Measurements from ENCODE around the gene PES1.
"Not testable (repeated sequence)": the region's sequence is repeated elsewhere in the genome, so short reads cannot be mapped to it uniquely, and the experiment has no call there.

Gene PES1

DNA sequence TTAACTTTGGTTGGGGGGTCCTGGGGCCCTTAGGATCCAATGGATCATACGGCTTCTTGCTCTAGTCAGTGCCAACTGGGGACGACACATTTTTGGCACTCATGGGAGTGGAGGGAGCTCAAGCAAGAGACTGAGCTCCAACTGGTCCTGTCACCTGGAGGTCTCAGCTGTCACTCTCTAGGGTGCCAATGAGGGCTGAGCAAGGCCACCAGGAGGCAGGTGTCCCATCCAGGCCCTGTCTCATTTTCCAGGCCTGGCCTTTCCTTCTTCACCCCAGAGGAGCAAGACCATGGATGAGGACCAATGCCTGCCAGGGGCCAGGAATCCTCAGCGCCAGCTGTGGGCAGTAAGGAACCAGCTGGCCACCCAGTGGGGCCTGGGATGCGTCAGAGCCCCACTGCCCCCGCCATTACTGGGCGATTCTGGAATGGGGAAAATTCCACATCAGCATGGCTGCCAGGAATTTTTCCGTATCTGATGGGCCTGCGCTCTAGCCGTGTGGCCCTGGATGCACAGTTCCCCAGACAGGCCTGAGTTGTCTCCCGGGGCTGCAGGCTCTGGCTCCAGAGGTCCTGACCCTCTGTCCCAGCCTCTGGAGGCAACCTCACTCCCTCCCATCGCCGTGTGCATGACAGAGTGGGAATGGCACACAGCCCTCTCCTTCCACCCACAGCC lies 16.6 kb downstream of the PES1 start:
- no peak for DNase-seq (ENCODE audit: low read depth)

DNA sequence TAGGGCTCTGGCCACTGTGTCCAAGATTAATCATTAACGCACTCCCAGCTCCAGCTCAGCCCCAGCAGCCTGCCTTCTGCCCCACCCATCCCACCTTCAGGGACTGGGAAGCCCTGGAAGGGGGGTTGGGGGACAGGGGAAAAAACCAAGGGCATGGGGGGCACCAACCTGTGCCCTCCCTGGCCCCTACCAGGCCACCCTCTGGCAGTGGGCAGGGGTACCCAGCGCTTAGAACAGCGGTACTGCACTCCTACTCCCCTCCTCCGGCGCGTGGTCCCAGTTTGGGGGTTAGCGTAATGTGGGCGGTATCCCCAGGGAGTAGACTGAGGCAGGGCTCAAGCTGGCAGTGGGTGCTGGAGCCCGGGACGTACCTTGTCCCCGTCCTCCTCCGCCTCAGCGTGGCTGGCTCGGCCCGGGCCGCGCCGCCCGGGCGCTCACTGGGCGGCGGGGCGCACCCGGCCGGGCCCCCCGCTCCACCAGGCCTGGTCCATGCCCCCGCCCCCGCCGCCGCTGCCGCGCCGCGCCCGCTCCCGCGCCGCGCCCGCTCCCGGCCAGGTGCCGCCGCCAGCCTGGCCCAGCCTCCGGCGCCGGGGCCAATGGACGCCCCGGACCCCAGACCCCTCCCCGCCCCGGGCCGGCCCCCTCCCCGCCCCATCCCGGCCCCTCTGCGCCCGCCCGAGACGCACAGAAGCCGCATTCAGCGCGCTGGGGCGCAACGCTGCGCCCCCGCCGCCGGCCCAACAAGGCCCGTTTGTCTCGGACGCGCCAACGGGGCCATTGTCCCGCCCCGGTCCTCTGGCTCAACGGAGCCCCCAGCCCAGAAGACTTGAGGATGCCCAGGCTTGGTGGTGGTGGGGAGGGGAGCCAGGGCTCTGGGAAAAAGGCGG lies 17.4 kb downstream of the PES1 start, which contains the start of gene GAL3ST1:
TSS of gene GAL3ST1 (minus strand) at position 571 of the 887 bp plus-strand sequence. CDS start 17,273 bp downstream, outside the sequence.
- no peak for DNase-seq (ENCODE audit: low read depth)

DNA sequence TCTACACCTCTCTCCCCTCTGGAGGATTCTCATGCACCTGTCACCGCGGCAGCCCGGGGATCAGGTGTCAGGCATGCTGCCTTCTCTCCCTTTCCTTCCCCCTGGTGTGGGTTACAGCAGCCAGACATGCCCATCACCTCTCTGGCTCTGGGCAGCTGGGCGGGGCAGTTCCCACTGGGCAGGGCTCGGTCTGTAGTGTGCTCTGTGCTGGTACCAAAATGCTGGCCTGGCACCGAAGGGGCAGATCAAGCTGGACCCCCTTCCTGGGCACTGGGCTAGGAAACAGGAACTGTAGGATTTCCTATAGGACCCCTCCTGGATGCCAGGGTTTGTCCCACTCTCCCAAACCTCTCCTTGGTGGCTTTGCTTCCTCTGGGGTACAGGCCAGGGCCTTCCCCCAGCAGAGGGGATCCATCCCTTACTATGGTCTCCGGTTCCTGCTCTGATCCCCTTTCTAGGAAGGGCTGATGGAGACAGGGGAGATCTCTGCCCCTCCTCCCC lies 18.1 kb downstream of the PES1 start:
- DNase-seq (ENCODE audit: low read depth), result no peak

DNA sequence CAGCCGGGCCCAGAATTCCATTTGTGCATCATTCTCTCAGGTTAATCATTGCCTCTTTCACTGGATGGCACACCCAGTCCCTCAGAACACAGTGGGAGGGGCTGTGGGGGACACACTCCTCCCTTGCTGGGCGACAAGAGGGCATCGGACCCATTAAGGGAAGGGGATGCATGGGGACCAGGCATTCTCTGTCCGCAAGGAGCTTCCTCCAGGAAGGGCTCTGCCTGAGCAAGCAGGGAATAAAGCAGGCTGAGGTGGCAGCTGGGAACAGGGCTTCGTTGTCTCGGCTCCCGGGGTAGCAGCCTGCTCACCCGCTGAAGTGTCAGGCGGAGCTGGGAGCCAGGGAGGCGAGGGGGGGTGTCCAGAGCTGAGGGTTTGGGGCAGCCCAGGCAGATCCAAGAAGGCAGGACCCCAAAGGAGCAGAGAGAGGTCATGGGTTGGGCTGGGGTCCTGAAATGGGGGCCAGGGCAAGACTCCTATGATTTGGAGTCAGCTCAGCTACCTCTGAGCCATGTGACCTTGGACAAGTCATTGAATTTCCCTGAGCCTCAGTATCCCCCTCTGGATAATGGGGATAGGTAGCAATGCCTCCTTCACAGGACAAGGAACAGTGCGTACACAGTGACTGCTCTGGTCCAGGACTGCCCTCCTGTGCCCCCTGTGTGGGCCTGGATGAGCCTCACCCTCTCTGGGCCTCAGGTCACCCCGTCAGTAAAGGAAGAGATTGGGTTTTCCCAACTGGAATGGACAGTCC lies 18.7 kb downstream of the PES1 start:
- DNase-seq (ENCODE audit: low read depth), result no peak

DNA sequence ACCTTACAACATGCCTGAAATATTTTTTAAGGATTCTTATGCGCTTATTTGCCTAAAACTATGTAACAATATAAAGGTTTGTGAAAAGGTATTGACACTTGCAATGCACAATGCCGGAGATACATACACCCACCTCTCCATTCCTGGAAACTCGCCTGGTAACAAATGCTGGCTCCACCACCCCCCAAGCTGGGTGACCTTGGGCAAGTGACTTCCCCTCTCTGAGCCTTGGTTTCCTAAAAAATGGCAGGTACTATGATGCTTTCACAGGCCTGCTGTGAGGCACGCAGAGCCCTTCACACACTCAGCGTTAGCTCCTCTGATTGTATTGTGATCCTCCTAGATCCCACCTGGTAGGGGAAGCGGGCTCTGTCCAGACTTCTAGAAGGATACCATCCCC lies 19.5 kb downstream of the PES1 start:
- DNase-seq (ENCODE audit: low read depth), result no peak

GRCh38 chr22:30569674-30570202 lies 22.0 kb downstream of the PES1 start:
- DNase-seq (ENCODE audit: low read depth), result no peak

DNA sequence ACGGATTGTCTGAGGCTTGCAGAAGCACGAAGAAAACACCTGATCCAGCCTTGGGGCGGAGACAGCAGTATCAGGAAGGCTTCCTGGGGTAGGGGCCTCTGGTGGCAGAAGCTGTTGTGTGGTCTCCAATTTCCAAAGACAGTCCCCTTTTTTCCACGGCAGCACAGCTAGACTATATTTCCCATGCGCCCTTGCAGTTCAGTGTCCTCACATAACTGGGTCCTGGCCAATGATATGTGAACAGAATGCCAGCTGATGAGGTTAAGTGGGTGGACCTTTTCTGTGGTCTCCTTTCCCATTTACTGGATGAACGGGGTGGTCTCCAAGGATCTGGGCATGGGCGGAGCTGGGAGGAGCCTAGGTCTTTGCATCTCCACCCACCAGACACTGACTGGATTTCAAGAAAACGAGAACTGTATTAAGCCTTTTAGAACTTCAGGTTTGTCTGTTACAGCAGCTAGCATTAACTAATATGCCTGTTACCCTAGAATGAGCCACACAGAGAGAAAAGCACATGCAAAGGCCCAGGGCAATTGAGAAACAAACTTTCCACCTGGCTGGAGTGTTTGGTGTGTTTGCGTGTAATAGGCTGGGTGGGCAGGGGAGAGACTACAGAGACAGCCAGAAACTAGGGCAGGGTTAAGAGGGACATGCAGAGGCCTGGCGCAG lies 23.4 kb downstream of the PES1 start:
- DNase-seq (ENCODE audit: low read depth), result no peak

DNA sequence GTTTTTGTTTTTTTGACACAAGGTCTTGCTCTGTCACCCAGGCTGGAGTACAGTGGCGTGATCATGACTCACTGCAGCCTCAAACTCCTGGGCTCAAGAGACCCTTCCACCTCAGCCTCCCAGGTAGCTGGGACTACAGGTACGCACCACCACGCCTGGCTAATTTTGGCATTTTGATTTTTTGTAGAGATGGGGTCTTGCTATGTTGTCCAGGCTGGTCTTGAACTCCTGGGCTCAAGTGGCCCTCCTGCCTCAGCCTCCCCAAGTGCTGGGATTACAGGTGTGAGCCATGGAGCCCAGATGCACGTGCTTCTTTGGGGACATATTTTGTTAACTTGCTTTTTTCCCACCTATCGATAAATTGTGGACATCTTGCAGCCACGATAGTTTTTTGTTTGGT lies 24.4 kb downstream of the PES1 start:
- DNase-seq (ENCODE audit: low read depth), result not testable (repeated sequence)

- DNase-seq (ENCODE audit: low read depth), result no peak
These were observed 25.6 kb downstream of the PES1 start for GRCh38 chr22:30566125-30566524.

- DNase-seq (ENCODE audit: low read depth), result peak; percentile 30
These were observed 26.4 kb downstream of the PES1 start for GRCh38 chr22:30565341-30565740.

GRCh38 chr22:30564761-30565119 lies 27.0 kb downstream of the PES1 start:
- no peak for DNase-seq (ENCODE audit: low read depth)

GRCh38 chr22:30564045-30564760 lies 27.5 kb downstream of the PES1 start:
- no peak for DNase-seq (ENCODE audit: low read depth)

GRCh38 chr22:30562366-30562765 lies 29.3 kb downstream of the PES1 start:
- peak; percentile 20 for DNase-seq (ENCODE audit: low read depth)

- no peak for DNase-seq (ENCODE audit: low read depth)
These were observed 30.1 kb downstream of the PES1 start for GRCh38 chr22:30561402-30562189.

DNA sequence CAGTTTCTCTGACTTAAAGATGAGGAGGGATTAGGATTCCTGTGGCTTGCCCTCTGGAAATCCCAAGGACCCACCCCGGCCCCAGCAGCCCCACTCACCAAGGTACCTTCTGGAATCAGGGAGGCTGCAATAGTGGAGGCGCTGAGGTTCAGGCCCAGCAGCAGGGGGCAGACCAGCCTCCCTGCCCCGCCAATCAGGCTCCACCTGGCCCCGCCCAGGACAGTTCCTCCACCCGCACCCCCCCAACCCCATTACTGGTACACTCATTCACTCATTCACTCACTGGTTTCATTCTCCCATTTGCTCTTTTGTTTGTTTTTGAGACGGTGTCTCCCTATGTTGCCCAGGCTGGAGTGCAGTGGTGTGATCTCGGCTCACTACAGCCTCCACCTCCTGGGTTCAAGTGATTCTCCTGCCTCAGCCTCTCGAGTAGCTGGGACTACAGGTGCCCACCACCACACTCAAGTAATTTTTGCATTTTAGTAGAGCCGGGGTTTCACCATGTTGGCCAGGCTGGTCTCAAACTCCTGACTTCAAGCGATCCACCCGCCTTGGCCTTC lies 31.0 kb downstream of the PES1 start:
- peak; percentile 46 for DNase-seq (ENCODE audit: low read depth)

DNA sequence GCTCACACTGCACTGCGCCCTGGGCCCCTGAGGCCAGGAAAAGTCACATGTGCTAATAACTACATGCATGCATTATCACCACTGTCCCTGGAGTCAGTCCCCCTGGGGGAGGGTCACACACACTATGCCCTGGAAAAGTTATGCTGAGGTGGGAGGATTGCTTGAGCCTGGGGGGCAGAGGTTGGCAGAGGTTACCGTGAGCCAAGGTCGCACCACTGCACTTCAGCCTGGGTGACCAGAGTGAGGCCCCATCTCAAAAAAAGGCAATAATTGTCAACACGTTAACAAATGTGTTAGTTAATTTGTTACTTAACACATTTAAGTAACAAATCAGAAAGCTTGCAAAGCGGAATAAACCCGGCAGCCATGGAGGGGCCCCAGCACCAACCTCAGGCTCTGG lies 31.8 kb downstream of the PES1 start:
- no peak for DNase-seq (ENCODE audit: low read depth)

DNA sequence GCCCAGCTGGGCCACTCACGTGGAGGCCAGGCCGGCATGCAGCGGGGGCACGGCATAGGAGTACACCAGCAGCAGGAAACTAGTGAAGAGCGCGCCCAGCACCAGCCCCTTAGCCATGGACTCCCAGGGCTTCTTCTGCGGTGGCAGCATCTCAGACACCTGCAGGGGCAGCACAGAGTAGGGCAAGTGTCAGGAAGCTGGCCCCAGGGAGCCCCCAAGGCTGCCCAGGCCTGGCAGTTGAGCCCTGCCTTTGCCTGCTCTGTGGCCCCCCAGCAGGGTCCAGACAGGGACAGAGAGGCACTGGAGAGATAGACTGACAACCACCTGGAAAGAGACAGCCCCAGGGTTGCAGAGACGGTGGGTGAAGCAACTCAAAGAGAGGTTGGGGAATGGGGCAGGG lies 34.5 kb downstream of the PES1 start:
- no peak for DNase-seq (ENCODE audit: low read depth)

- DNase-seq (ENCODE audit: low read depth), result no peak
These were observed 35.3 kb downstream of the PES1 start for GRCh38 chr22:30556388-30556787.

DNA sequence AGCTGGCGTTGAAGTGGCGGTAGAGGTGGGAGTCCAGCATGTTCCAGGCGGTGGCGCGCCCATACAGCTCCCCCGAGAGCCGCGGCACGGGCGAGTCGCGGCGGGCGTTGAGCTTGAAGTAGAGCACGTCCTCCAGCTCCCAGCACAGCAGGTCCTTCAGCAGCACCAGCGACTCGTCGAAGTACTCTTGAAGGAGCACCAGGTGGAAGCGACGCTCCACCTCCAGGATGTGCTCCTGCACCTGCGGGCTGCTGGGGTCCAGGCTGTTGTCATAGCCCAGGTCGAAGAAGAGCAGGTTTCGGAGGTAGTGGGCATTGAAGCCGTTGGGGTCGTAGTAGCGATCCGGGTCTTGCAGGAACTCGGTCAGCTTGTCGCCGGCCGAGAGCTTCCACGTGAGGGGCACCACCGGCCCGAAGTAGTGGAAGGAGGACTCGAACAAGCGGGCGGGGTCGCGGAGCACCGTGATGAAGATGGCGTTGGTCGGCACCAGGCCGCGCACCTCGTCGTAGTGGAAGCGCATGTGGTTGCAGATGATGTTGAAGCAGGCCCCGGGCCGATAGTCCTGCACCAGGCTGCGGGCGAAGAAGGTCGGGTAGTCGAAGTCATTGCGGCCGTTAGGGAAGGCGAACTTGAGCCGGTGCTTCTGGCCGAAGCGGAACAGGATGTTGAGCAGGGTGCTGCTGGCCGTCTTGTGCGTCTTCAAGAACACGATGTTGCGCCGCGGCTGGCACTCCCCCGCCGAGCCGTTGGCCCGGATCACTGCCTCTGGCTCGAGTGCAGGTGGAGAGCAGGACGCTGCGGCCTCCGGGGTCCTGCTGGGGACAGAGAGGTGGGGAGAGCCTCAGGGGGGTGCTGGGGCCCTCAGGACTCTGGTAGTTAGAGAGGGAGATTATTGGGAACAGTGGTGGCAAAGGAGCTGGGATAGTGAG lies 36.2 kb downstream of the PES1 start:
- DNase-seq (ENCODE audit: low read depth), result no peak

All from ELR (cell line).